AG10803 (cell line): Measurements from ENCODE around the gene PLXNA3.
"Not testable (repeated sequence)": the region's sequence is repeated elsewhere in the genome, so short reads cannot be mapped to it uniquely, and the experiment has no call there.

Experiments
- DNase-seq: peaks from one replicate; pipeline ENCODE4 v3.0.0; 2010; ENCODE audit warnings: low read depth
- H3K4me3 ChIP-seq: 2 replicates; pipeline ENCODE4 v1.5.1; 2011; ENCODE audit warnings: mild to moderate bottlenecking, low read length, control low read depth
- TF ChIP-seq, protein P1 (sequence below): conservative IDR thresholded peaks from 2 replicates; pipeline ENCODE4 v1.5.1; 2011; ENCODE audit warnings: mild to moderate bottlenecking, low read length, control low read depth, inconsistent platforms

Gene PLXNA3

GRCh38 chrX:154490021-154490413, 31.9 kb downstream of the PLXNA3 start:
- H3K4me3 ChIP-seq: peak overlapping the region; percentile 68
- TF ChIP-seq, protein P1, sequence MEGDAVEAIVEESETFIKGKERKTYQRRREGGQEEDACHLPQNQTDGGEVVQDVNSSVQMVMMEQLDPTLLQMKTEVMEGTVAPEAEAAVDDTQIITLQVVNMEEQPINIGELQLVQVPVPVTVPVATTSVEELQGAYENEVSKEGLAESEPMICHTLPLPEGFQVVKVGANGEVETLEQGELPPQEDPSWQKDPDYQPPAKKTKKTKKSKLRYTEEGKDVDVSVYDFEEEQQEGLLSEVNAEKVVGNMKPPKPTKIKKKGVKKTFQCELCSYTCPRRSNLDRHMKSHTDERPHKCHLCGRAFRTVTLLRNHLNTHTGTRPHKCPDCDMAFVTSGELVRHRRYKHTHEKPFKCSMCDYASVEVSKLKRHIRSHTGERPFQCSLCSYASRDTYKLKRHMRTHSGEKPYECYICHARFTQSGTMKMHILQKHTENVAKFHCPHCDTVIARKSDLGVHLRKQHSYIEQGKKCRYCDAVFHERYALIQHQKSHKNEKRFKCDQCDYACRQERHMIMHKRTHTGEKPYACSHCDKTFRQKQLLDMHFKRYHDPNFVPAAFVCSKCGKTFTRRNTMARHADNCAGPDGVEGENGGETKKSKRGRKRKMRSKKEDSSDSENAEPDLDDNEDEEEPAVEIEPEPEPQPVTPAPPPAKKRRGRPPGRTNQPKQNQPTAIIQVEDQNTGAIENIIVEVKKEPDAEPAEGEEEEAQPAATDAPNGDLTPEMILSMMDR: no peak

DNA sequence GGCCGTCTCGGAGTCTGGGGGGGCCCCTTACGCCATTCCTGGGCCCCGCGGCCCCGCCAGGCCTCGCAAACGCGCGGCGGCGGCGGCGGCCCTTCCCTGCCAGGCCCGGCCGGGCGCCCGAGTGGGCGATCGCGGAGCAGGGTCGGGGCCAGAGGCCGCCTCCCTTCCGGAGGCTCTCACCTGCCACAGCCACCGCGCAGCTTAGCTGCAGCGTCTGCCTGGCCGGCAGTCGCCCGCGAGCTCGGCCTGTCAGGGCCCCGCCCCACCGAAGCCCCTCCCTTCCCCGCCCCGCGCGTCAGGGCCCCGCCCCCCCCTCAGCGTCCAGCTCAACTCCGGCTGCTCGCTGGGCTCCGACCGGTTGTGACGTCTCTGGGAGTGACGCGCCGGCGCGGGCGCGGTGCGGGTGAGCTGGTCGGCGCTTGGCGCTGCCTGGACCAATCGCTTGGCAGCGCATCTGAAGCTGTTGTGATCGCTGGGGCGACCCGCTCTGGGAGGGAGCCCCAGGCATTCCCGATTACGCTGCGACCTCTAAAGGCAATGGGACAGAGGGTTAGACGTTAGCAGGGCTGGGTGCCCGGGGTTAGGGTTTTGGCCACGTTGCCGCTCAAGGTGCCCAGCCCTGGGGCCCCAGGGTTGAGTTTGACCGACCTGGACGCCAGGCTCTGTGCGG, 32.5 kb downstream of the PLXNA3 start, which contains the start of gene SLC10A3:
TSS of gene SLC10A3 (minus strand) at position 216 of the 670 bp plus-strand sequence. CDS start 1,689 bp downstream, outside the sequence.
- TF ChIP-seq, protein P1: no peak
- DNase-seq: peak; percentile 89

More at GRCh38 chrX:154490021-154490413, 31.9 kb downstream of the PLXNA3 start:
- peak; percentile 43 for DNase-seq

DNA sequence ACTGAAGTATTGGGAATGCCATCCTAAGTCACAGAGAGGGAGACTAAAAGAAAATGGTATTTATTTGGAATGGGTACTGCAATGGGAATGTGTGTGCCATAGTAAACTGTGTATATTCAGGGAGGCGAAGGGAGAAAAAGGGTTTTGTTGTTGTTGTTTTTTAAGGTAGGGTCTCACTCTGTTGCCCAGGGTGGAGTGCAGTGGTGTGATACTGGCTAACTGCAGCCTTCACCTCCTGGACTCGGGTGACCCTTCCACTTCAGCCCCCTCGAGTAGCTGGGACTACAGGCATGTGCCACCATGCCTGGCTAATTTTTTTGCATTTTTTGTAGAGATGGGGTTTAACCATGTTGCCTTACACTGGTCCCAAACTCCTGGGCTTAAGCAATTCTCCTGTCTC, 36.6 kb downstream of the PLXNA3 start:
- no peak overlapping the region for H3K4me3 ChIP-seq
- TF ChIP-seq, protein P1: no peak
- no peak for DNase-seq

More for the DNA sequence above, 32.5 kb downstream of the PLXNA3 start, which contains the start of gene SLC10A3:
- H3K4me3 ChIP-seq: peak within 1 kb of the TSS; percentile 69

- TF ChIP-seq, protein P1: no peak
- DNase-seq: no peak
- no peak overlapping the region for H3K4me3 ChIP-seq
Observed at GRCh38 chrX:154495472-154495922, 37.4 kb downstream of the PLXNA3 start.

GRCh38 chrX:154496591-154497137, 38.6 kb downstream of the PLXNA3 start:
- DNase-seq, H3K4me3 ChIP-seq: not testable (repeated sequence)

- H3K4me3 ChIP-seq, DNase-seq: not testable (repeated sequence)
Observed at GRCh38 chrX:154501423-154501822, 43.3 kb downstream of the PLXNA3 start.

GRCh38 chrX:154502098-154502497, 44.0 kb downstream of the PLXNA3 start:
- TF ChIP-seq, protein P1: no peak
- DNase-seq: no peak
- no peak overlapping the region for H3K4me3 ChIP-seq

DNA sequence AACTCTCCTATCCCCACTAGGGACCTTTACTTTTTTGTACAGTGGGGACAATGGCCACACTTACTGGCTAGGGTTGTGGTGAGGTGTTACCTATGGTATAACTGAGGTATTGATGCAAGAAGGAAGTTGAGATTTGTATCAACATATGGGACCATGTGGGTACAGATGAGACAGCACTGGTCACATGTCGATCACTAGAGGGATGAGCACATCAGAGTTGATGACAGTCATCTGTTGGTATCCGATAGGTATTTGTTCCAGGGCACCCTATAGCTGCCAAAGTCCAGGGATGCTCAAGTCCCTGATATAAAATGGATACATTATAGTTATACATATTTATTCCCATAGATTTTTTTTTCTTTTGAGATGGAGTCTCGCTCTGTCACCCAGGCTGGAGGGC, 44.9 kb downstream of the PLXNA3 start:
- TF ChIP-seq, protein P1: no peak
- H3K4me3 ChIP-seq: no peak overlapping the region

More for the DNA sequence above, 44.9 kb downstream of the PLXNA3 start:
- DNase-seq: no peak
